Measurements from ENCODE around the gene NMT1.

The NMT1 gene

GRCh38 chr17:45103269-45103795 lies 42.2 kb downstream of the NMT1 start:
- Mint-ChIP-seq H3K36me3 (ENCODE audit: low read depth) (peaks cover 61% of the 10 kb centered on the region), H3K27me3 (ENCODE audit: low read depth) (no peaks in the 10 kb centered on the region), H3K27ac (no peak overlapping the region), H3K9me3 (no peaks in the 10 kb centered on the region), H3K4me1 (no peaks in the 10 kb centered on the region), H3K4me3 (no peak overlapping the region)
- TF ChIP-seq CTCF (IDR thresholded peaks at IDR 0.05; ENCODE audit: unreplicated experiment in 3 of 3) = no peak

GRCh38 chr17:45104029-45104428 lies 42.9 kb downstream of the NMT1 start:
- Mint-ChIP-seq H3K4me3 (no peak overlapping the region), H3K9me3 (no peaks in the 10 kb centered on the region), H3K27ac (no peak overlapping the region), H3K4me1 (no peaks in the 10 kb centered on the region), H3K27me3 (ENCODE audit: low read depth) (no peaks in the 10 kb centered on the region), H3K36me3 (ENCODE audit: low read depth) (peaks cover 54% of the 10 kb centered on the region)
- TF ChIP-seq CTCF (IDR thresholded peaks at IDR 0.05; ENCODE audit: unreplicated experiment in 3 of 3) = no peak

- Mint-ChIP-seq H3K4me1 (no peaks in the 10 kb centered on the region), H3K4me3 (no peak overlapping the region), H3K27me3 (ENCODE audit: low read depth) (no peaks in the 10 kb centered on the region), H3K27ac (no peak overlapping the region), H3K9me3 (no peaks in the 10 kb centered on the region), H3K36me3 (ENCODE audit: low read depth) (peaks cover 53% of the 10 kb centered on the region)
- no peak for TF ChIP-seq CTCF (IDR thresholded peaks at IDR 0.05; ENCODE audit: unreplicated experiment in 3 of 3)
Observed at GRCh38 chr17:45104497-45104896, 43.4 kb downstream of the NMT1 start.

GRCh38 chr17:45104907-45105624 lies 43.9 kb downstream of the NMT1 start:
- TF ChIP-seq CTCF (IDR thresholded peaks at IDR 0.05; ENCODE audit: unreplicated experiment in 3 of 3) = no peak
- no peaks in the 10 kb centered on the region for H3K9me3 Mint-ChIP-seq
- no peaks in the 10 kb centered on the region for H3K4me1 Mint-ChIP-seq
- H3K36me3 Mint-ChIP-seq (ENCODE audit: low read depth) = peaks cover 54% of the 10 kb centered on the region
- no peaks in the 10 kb centered on the region for H3K27me3 Mint-ChIP-seq (ENCODE audit: low read depth)
- no peak overlapping the region for H3K4me3 Mint-ChIP-seq
- no peak overlapping the region for H3K27ac Mint-ChIP-seq

GRCh38 chr17:45106096-45106495 lies 45.0 kb downstream of the NMT1 start:
- Mint-ChIP-seq H3K4me1 (no peaks in the 10 kb centered on the region), H3K9me3 (no peaks in the 10 kb centered on the region), H3K36me3 (ENCODE audit: low read depth) (peaks cover 54% of the 10 kb centered on the region), H3K27me3 (ENCODE audit: low read depth) (no peaks in the 10 kb centered on the region), H3K27ac (no peak overlapping the region), H3K4me3 (no peak overlapping the region)
- no peak for TF ChIP-seq CTCF (IDR thresholded peaks at IDR 0.05; ENCODE audit: unreplicated experiment in 3 of 3)

DNA sequence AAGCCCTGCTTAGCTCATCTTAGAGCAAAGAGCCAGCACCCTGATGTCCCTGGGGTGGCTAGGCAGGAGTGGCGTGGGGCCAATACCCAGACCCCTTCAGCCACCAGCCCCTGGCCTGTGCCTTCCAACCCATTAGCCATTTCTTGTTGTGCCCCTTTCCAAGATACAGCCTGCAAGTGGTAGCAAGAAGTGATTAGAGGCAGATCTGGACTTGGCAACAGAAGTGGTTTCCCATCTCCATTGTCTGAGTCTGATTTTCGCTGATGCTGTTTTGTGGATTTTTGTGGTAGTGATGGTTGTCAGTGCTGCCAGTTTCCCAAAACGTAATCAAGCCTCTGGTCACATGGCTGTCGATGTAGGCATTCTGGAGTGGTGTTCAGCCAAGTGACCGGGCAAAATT lies 45.5 kb downstream of the NMT1 start:
- Mint-ChIP-seq H3K4me1 (no peaks in the 10 kb centered on the region), H3K27me3 (ENCODE audit: low read depth) (no peaks in the 10 kb centered on the region), H3K27ac (peak overlapping the region; percentile 35 to 70 (median 65)), H3K4me3 (no peak overlapping the region), H3K9me3 (no peaks in the 10 kb centered on the region), H3K36me3 (ENCODE audit: low read depth) (peaks cover 53% of the 10 kb centered on the region)
- no peak for TF ChIP-seq CTCF (IDR thresholded peaks at IDR 0.05; ENCODE audit: unreplicated experiment in 3 of 3)

Data from nephron (organoid).